Keratinocyte (primary cell): ENCODE data around the gene ANKRD9. TPM values are rescaled to one million over a fixed set of nuclear protein-coding genes. Genes with fewer than 3 reads are reported as not detected.

Experiments used
- DNase-seq: peaks from one replicate; pipeline ENCODE4 v3.0.0-alpha.2; 2011; ENCODE audit warnings: low read depth, missing footprints, low spot score
- FAIRE-seq: peaks from 2 replicates; lab custom pipeline; 2011; peaks lifted over from hg19 to GRCh38; lab: Jason Lieb, UNC
- H2AFZ ChIP-seq: 2 replicates; pipeline ENCODE4 v1.6.0; 2012; ENCODE audit warnings: low read length, control low read depth, inconsistent platforms; ENCODE audit not compliant: control insufficient read depth
- H3K27ac ChIP-seq: 2 replicates; pipeline ENCODE4 v1.5.1; 2011; ENCODE audit warnings: low read length; ENCODE audit not compliant: control insufficient read depth, insufficient read depth
- H3K27me3 ChIP-seq: 3 replicates; pipeline ENCODE4 v1.6.0; 2011; ENCODE audit warnings: low read length; ENCODE audit not compliant: control insufficient read depth, insufficient read depth; ENCODE audit errors: extremely low read depth
- H3K36me3 ChIP-seq, 2 experiments: 2 replicates in 1 of 2; 3 replicates in 1 of 2; pipeline ENCODE4 v1.5.1; 2011; ENCODE audit warnings: low read length in 2 of 2, mild to moderate bottlenecking in 1 of 2; ENCODE audit not compliant: control insufficient read depth in 2 of 2, insufficient read depth in 2 of 2; ENCODE audit errors: extremely low read depth in 1 of 2
- H3K4me1 ChIP-seq: 3 replicates; pipeline ENCODE4 v1.5.1; 2011; ENCODE audit warnings: low read length; ENCODE audit not compliant: control insufficient read depth, insufficient read depth; ENCODE audit errors: extremely low read depth
- H3K4me2 ChIP-seq: 3 replicates; pipeline ENCODE4 v1.6.0; 2011; ENCODE audit warnings: low read depth, low read length; ENCODE audit not compliant: control insufficient read depth, insufficient read depth; ENCODE audit errors: extremely low read depth
- H3K4me3 ChIP-seq, 3 experiments: fragments of 200-600 bp in 1 of 3; sonication (generic) in 1 of 3; 2 replicates in 2 of 3; 3 replicates in 1 of 3; pipeline ENCODE4 v1.5.1; 2011 to 2016; ENCODE audit warnings: low read length in 3 of 3, mild to moderate bottlenecking in 3 of 3, control low read depth in 2 of 3, inconsistent platforms in 1 of 3, low read depth in 1 of 3, mixed read lengths in 1 of 3, mixed run types in 1 of 3, moderate library complexity in 1 of 3; ENCODE audit not compliant: control insufficient read depth in 2 of 3, insufficient read depth in 2 of 3; ENCODE audit errors: extremely low read depth in 1 of 3
- H3K79me2 ChIP-seq: 2 replicates; pipeline ENCODE4 v1.6.0; 2012; ENCODE audit warnings: low read length; ENCODE audit not compliant: control insufficient read depth, insufficient read depth
- H3K9ac ChIP-seq: 3 replicates; pipeline ENCODE4 v1.6.0; 2011; ENCODE audit warnings: low read length; ENCODE audit not compliant: control insufficient read depth, insufficient read depth; ENCODE audit errors: extremely low read depth
- H3K9me1 ChIP-seq: 3 replicates; pipeline ENCODE4 v1.6.0; 2011; ENCODE audit warnings: low read length; ENCODE audit not compliant: control insufficient read depth, insufficient read depth; ENCODE audit errors: extremely low read depth
- H3K9me3 ChIP-seq: 2 replicates; pipeline ENCODE4 v1.5.1; 2012; ENCODE audit warnings: low read depth, low read length; ENCODE audit not compliant: control insufficient read depth
- H4K20me1 ChIP-seq: 3 replicates; pipeline ENCODE4 v1.6.0; 2011; ENCODE audit warnings: low read length; ENCODE audit not compliant: control insufficient read depth, insufficient read depth; ENCODE audit errors: extremely low read depth
- EZH2 ChIP-seq: IDR thresholded peaks from one replicate; pipeline ENCODE4 v1.6.1; 2012; ENCODE audit warnings: inconsistent platforms, mild to moderate bottlenecking, low read length, moderate library complexity
- dilution Hi-C: fragments of 300-500 bp; cut with MboI; formaldehyde crosslinking; loops from one replicate; pipeline ENCODE4 v1.7.0; 2020; ENCODE audit warnings: low sequenced_read_pairs; ENCODE audit not compliant: extremely low pct_ligation_motif_present
- polyA plus RNA-seq, 5 experiments: library from polyadenylated mRNA; depleted of rRNA in 3 of 5; stranded (reverse) in 3 of 5; stranded (forward) in 1 of 5; unstranded in 1 of 5; fragments of >200 nt; gene quantifications; 1 replicate in 1 of 5; 2 replicates in 3 of 5; 3 replicates in 1 of 5; pipeline versions ENCODE4 v1.2.1 to v1.2.3, GENCODE V29; 2011 to 2012; ENCODE audit warnings: missing spikeins in 2 of 5, low read depth in 1 of 5, low replicate concordance in 1 of 5
- TF ChIP-seq, protein P1 (sequence below), 3 experiments: IDR thresholded peaks in 1 of 3; conservative IDR thresholded peaks in 1 of 3; optimal IDR thresholded peaks in 1 of 3; 2 replicates in 2 of 3; 3 replicates in 1 of 3; pipeline versions ENCODE3 to v1.5.1; 2011; ENCODE audit warnings: low read length in 3 of 3, mild to moderate bottlenecking in 3 of 3, moderate library complexity in 2 of 3, control low read depth in 1 of 3, inconsistent platforms in 1 of 3; ENCODE audit not compliant: insufficient read depth in 2 of 3; ENCODE audit errors: extremely low read depth in 1 of 3

ANKRD9 gene
- polyA plus RNA-seq, 1 donor (not counting 4 experiments of a cell fraction or from before 2014, with no cell fraction given) = 4.9 TPM

DNA sequence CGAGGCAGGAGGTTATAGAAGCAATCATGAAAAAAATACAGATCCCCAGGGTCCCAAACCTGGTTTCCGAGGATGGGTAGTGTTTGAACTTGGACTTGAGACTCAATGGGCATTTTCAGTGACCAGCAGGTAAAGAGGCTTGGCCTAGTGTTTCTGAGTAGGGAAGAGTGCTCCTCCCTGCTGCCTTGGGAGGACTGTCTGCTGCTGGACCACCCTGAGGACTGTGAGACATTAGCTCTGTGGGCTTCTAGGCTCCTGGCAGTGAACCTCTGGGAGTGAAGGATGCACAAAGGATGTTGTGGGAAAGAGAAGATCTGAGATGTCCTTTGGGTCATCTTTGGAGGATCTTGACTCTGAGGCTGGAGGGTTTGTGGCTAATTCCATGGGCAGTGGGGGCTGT lies 30.5 kb downstream of the ANKRD9 start:
- Histone ChIP-seq H3K36me3 (peaks cover 0 to 7% of the 10 kb centered on the region in 2 experiments), H3K9me1 (no peaks in the 10 kb centered on the region), H3K27ac (no peak overlapping the region), H3K9me3 (no peaks in the 10 kb centered on the region), H3K4me2 (no peak overlapping the region), H3K9ac (no peak overlapping the region), H3K27me3 (no peaks in the 10 kb centered on the region), H3K4me3 (no peak overlapping the region), H4K20me1 (no peaks in the 10 kb centered on the region), H2AFZ (no peak overlapping the region), H3K4me1 (peaks cover 12% of the 10 kb centered on the region), H3K79me2 (no peaks in the 10 kb centered on the region)
- TF ChIP-seq, protein P1, sequence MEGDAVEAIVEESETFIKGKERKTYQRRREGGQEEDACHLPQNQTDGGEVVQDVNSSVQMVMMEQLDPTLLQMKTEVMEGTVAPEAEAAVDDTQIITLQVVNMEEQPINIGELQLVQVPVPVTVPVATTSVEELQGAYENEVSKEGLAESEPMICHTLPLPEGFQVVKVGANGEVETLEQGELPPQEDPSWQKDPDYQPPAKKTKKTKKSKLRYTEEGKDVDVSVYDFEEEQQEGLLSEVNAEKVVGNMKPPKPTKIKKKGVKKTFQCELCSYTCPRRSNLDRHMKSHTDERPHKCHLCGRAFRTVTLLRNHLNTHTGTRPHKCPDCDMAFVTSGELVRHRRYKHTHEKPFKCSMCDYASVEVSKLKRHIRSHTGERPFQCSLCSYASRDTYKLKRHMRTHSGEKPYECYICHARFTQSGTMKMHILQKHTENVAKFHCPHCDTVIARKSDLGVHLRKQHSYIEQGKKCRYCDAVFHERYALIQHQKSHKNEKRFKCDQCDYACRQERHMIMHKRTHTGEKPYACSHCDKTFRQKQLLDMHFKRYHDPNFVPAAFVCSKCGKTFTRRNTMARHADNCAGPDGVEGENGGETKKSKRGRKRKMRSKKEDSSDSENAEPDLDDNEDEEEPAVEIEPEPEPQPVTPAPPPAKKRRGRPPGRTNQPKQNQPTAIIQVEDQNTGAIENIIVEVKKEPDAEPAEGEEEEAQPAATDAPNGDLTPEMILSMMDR (optimal IDR thresholded peaks at IDR 0.05 in 1 of 3, IDR thresholded peaks at IDR 0.05 in 1 of 3, conservative IDR thresholded peaks at IDR 0.05 in 1 of 3; ENCODE audit: extremely low read depth in 1 of 3, insufficient read depth in 2 of 3, low read length in 3 of 3) = no peak
- TF ChIP-seq EZH2 = no peak
- dilution Hi-C loops = no loop called here
- DNase-seq = no peak
- FAIRE-seq = no peak

DNA sequence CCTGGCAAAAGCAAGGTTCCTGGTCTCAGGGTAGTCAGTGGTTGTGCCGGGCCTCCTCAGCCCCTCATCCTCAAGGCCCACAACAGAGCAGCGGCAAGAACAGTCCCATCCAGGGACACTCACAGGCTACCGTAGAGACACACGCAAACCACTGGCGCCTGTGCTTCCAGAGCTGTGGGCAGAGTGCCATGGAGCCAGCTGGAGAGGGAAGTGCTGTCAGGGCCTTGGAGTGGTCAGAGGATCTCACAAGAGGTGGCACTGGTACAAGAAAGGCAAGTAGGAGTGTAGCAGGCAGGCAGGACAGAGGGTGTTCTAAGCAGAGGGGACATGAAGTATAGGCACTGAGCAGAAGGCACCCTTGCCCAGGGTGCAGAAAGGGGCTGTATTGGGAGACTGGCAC lies 34.6 kb downstream of the ANKRD9 start:
- Histone ChIP-seq H3K9ac (no peak overlapping the region), H3K9me3 (no peaks in the 10 kb centered on the region), H3K79me2 (no peaks in the 10 kb centered on the region), H4K20me1 (no peaks in the 10 kb centered on the region), H3K9me1 (no peaks in the 10 kb centered on the region), H3K4me1 (no peaks in the 10 kb centered on the region), H3K36me3 (peaks cover 4 to 9% of the 10 kb centered on the region in 2 experiments), H2AFZ (no peak overlapping the region), H3K27ac (no peak overlapping the region), H3K4me2 (no peak overlapping the region), H3K4me3 (no peak overlapping the region), H3K27me3 (no peaks in the 10 kb centered on the region)
- dilution Hi-C loops = no loop called here
- no peak for FAIRE-seq
- no peak for DNase-seq
- TF ChIP-seq EZH2 = no peak
- TF ChIP-seq, protein P1 (optimal IDR thresholded peaks at IDR 0.05 in 1 of 3, IDR thresholded peaks at IDR 0.05 in 1 of 3, conservative IDR thresholded peaks at IDR 0.05 in 1 of 3; ENCODE audit: extremely low read depth in 1 of 3, insufficient read depth in 2 of 3, low read length in 3 of 3) = no peak
